ENCODE data around the gene SLC25A31.

GRCh38 chr4:127737295-127737694, 7.1 kb downstream of the SLC25A31 start:
- TF ChIP-seq POLR2AphosphoS5 (IDR thresholded peaks at IDR 0.05; ENCODE audit: low read depth, low read length) (no peak), POLR2A (IDR thresholded peaks at IDR 0.05; ENCODE audit: low read depth, low read length) (no peak), TAF1 (IDR thresholded peaks at IDR 0.05; ENCODE audit: low read depth, low read length) (no peak)

Measured in GM12891 (cell line).